ENCODE results near the gene SUCNR1. TPM values are rescaled to one million over a fixed set of nuclear protein-coding genes. Genes with fewer than 3 reads are reported as not detected.
A peak's percentile ranks its signal among the peaks of the same experiment; 100 is the strongest.
"Not testable (repeated sequence)": the region's sequence is repeated elsewhere in the genome, so short reads cannot be mapped to it uniquely, and the experiment has no call there.

SUCNR1 gene
- total RNA-seq, 1 donor = 4.5 TPM

DNA sequence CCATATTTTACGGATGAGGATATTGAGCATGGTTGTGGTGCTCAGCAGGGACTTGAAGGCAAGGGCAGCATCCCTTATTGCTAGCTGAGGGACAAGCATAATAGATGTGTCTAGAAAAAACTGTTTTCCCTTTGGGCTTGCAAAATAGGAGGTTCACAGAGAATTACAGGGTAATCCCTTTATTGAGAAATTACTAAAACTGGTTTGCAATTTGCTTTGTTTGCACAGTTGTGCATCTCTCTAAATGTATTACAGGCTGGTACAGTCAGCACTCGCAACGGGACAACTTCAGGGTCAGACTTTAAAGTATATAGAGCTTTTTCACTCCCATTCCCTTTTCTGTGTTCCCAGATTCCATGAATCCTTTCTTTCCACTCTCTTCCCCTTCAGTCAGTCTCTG is 51.3 kb downstream of the SUCNR1 start:
- no peak overlapping the region for H3K4me3 ChIP-seq (ENCODE audit: low read depth, low read length)
- TF ChIP-seq, protein P1, sequence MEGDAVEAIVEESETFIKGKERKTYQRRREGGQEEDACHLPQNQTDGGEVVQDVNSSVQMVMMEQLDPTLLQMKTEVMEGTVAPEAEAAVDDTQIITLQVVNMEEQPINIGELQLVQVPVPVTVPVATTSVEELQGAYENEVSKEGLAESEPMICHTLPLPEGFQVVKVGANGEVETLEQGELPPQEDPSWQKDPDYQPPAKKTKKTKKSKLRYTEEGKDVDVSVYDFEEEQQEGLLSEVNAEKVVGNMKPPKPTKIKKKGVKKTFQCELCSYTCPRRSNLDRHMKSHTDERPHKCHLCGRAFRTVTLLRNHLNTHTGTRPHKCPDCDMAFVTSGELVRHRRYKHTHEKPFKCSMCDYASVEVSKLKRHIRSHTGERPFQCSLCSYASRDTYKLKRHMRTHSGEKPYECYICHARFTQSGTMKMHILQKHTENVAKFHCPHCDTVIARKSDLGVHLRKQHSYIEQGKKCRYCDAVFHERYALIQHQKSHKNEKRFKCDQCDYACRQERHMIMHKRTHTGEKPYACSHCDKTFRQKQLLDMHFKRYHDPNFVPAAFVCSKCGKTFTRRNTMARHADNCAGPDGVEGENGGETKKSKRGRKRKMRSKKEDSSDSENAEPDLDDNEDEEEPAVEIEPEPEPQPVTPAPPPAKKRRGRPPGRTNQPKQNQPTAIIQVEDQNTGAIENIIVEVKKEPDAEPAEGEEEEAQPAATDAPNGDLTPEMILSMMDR (IDR thresholded peaks at IDR 0.05; ENCODE audit: insufficient read depth, low read length) = no peak
- no peak for DNase-seq (ENCODE audit: low read depth)

DNA sequence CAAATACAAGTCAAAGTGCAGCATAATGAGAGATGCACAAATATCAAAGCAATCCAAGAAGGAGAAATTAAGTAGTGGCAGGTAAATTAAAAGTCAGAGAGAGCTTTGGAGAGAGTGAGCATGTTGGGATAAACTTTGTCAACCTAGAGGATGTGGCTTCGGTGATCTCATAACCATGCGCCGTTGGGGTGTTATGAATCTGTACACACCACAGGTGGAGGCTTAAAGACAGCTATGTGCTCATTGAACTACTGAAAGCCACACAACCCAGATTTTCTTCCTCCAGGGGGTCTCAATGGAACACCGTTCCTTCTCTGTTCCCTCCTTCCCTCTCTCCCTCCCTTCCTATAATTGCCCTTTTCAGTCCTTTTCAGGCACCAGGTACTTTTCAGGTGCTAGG is 52.0 kb downstream of the SUCNR1 start:
- no peak overlapping the region for H3K4me3 ChIP-seq (ENCODE audit: low read depth, low read length)
- TF ChIP-seq, protein P1 (IDR thresholded peaks at IDR 0.05; ENCODE audit: insufficient read depth, low read length) = no peak
- DNase-seq (ENCODE audit: low read depth) = no peak

DNA sequence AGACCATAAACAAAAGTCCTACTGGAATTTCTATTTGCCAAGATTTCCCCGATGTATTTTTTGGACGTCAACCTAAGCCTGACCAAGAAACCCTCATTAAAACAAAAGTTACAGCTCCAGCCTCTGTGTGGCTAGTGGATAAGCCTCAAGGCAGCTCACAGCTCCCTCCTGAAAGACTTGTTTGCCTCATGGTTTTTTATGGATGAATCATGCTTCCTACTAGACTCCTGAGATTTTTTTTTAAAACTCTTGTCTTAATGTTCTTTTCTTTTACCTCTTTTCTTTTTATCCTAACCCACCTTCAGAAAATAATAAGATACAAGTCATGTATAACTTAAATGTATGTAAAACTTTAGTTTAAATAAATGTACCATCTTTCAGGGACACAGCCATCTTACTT is 52.4 kb downstream of the SUCNR1 start:
- peak; percentile 82 for DNase-seq (ENCODE audit: low read depth)
- H3K4me3 ChIP-seq (ENCODE audit: low read depth, low read length) = no peak overlapping the region
- TF ChIP-seq, protein P1 (IDR thresholded peaks at IDR 0.05; ENCODE audit: insufficient read depth, low read length) = no peak

DNA sequence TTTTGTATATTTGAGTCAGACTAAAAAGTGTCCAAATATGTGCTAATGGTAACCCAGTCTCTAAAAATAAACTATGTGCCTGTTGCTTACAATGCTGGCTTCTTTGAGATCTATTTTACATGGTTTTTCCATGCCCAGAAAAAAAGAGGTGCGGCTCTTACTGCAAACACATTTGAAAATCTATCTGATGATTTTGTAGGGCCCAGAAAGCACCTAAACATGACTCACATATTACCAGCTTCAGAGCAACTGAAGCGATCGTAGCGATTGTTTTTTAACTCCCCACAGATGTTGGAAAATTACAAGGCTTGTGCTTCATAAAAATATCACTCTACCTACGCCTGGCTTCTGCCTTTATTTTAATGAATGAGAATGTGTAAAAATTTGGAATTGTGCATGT is 53.5 kb downstream of the SUCNR1 start:
- H3K4me3 ChIP-seq (ENCODE audit: low read depth, low read length) = peak overlapping the region; percentile 11
- DNase-seq (ENCODE audit: low read depth) = peak; percentile 87
- TF ChIP-seq, protein P1 (IDR thresholded peaks at IDR 0.05; ENCODE audit: insufficient read depth, low read length) = no peak

DNA sequence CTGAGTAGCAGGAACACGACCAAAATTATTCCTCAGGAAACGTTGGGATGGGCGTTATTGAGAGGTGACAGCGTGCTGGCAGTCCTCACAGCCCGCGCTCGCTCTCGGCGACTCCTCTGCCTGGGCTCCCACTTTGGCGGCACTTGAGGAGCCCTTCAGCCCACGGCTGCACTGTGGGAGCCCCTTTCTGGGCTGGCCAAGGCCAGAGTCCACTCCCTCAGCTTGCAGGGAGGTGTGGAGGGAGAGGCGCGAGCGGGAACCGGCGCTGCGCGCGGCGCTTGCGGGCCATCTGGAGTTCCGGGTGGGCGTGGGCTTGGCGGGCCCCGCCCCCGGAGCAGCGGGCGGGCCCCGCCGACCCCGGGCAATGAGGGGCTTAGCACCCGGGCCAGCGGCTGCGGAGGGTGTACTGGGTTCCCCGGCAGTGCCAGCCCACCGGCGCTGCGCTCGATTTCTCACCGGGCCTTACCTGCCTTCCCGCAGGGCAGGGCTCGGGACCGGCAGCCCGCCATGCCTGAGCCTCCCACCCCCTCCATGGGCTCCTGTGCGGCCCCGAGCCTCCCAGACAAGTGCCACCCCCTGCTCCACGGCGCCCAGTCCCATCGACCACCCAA is 54.6 kb downstream of the SUCNR1 start:
- DNase-seq (ENCODE audit: low read depth); H3K4me3 ChIP-seq (ENCODE audit: low read depth, low read length): not testable (repeated sequence)

DNA sequence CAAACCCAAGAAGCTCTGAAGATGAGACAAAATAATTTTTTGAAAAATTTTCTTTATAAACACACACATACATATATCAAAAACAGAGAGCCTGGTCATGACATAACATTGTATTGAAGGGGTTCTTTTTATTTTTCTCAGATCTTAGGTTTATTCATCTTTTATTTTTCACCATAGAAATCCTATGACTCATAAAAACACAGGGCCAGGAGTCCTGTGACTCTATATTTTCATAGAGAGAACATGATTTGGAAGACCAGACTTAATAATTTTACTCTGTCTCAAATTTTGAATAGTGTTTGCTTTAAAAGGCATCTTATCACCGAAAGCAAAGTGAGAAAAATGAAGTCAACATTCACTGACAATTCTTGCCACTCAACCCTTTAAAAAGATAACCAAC is 57.7 kb downstream of the SUCNR1 start:
- peak; percentile 50 for DNase-seq (ENCODE audit: low read depth)
- TF ChIP-seq, protein P1 (IDR thresholded peaks at IDR 0.05; ENCODE audit: insufficient read depth, low read length) = no peak
- H3K4me3 ChIP-seq (ENCODE audit: low read depth, low read length) = no peak overlapping the region

DNA sequence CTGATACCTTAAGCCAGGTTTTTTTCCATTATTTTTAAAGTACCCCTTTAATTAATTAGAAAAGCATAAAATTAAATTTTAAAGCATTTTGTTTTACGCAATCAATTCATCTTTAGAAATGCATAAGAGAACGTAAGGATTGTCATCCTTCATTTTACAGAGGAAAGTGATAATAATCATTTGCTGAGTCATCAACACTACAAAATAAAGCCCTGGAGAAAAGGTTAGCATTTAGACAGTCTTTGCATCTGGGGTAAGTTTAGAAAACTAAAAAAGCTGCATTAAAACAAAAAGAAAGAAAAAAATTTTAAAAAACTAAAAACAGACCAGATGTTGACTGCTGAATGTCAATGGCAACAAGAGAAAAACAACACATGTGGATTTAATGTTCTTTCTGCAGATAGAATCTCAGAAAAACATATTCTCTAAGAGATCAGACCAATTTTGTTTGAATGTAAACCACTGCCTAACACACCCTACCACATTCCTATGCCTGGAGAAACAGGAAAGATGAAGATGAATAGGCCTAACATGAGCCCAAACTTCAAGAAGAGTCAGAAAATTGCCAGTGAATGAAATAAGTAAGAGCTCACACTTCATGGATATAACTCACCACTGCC is 59.9 kb downstream of the SUCNR1 start:
- peak; percentile 24 for DNase-seq (ENCODE audit: low read depth)
- H3K4me3 ChIP-seq (ENCODE audit: low read depth, low read length) = no peak overlapping the region
- TF ChIP-seq, protein P1 (IDR thresholded peaks at IDR 0.05; ENCODE audit: insufficient read depth, low read length) = no peak

Other genes starting within 250 kb of the SUCNR1 start
- gene AADACL2, start 139.7 kb upstream of the SUCNR1 start, total RNA-seq (ENCODE audit: low replicate concordance) = 0.90 TPM in 1 of 2 replicates, not detected in the other
- gene AADAC, start 59.5 kb upstream of the SUCNR1 start, total RNA-seq (ENCODE audit: low replicate concordance) = 23.3 and 138 TPM in 2 replicates

Data from fibroblast of the aortic adventitia (primary cell).